Measurements from ENCODE around the gene EPB41.

The EPB41 gene

GRCh38 chr1:28902738-28903137 is 11.6 kb upstream of the EPB41 start:
- CTCF ChIA-PET = interaction anchor here (0.9 to 1.4 kb wide), 3 partner anchors 21 to 132 kb away, joined by 3 to 5 read pairs (median 3); no protein-coding TSS in a partner anchor
- H3K36me3 ChIP-seq (ENCODE audit: control insufficient read depth in 2 of 2, insufficient read depth in 1 of 2, low read length in 2 of 2) = no peaks in the 10 kb centered on the region
- no peak overlapping the region for H3K4me3 ChIP-seq (ENCODE audit: low read depth, low read length)
- POLR2A ChIA-PET = interaction anchor here (1.2 to 1.5 kb wide), 3 partner anchors 9 to 12 kb away, joined by 3 to 8 read pairs (median 4); partner anchors contain the start of gene EPB41
- TF ChIP-seq, protein P1, sequence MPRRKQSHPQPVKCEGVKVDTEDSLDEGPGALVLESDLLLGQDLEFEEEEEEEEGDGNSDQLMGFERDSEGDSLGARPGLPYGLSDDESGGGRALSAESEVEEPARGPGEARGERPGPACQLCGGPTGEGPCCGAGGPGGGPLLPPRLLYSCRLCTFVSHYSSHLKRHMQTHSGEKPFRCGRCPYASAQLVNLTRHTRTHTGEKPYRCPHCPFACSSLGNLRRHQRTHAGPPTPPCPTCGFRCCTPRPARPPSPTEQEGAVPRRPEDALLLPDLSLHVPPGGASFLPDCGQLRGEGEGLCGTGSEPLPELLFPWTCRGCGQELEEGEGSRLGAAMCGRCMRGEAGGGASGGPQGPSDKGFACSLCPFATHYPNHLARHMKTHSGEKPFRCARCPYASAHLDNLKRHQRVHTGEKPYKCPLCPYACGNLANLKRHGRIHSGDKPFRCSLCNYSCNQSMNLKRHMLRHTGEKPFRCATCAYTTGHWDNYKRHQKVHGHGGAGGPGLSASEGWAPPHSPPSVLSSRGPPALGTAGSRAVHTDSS (tag by site-specific recombination; IDR thresholded peaks at IDR 0.05) = no peak
- TF ChIP-seq ZNF501 (tag by site-specific recombination; IDR thresholded peaks at IDR 0.05) (no peak), ZNF26 (tag by site-specific recombination; IDR thresholded peaks at IDR 0.05) (no peak), ZNF174 (tag by site-specific recombination; IDR thresholded peaks at IDR 0.05) (no peak), RBAK (tag by site-specific recombination; IDR thresholded peaks at IDR 0.05) (no peak), GFI1B (tag by site-specific recombination; IDR thresholded peaks at IDR 0.05) (no peak), SCRT1 (tag by site-specific recombination; IDR thresholded peaks at IDR 0.05; ENCODE audit: borderline replicate concordance) (no peak), ZNF561 (tag by site-specific recombination; IDR thresholded peaks at IDR 0.05; ENCODE audit: borderline replicate concordance) (no peak), ZNF670 (tag by site-specific recombination; IDR thresholded peaks at IDR 0.05; ENCODE audit: low read depth) (no peak)
- no peak overlapping the region for H3K27ac ChIP-seq (ENCODE audit: extremely low read depth, low read depth, low read length)
- H3K4me1 ChIP-seq (ENCODE audit: control insufficient read depth, insufficient read depth, low read length) = no peaks in the 10 kb centered on the region
- H3K9me3 ChIP-seq (ENCODE audit: control insufficient read depth, insufficient read depth, low read depth, low read length) = no peaks in the 10 kb centered on the region

GRCh38 chr1:28905921-28906666 is 8.3 kb upstream of the EPB41 start:
- no peaks in the 10 kb centered on the region for H3K9me3 ChIP-seq (ENCODE audit: control insufficient read depth, insufficient read depth, low read depth, low read length)
- no peak overlapping the region for H3K27ac ChIP-seq (ENCODE audit: extremely low read depth, low read depth, low read length)
- ChIA-PET CTCF (interaction anchor here (0.6 kb wide), 1 partner anchor 15 kb away, joined by 3 read pairs; no protein-coding TSS in a partner anchor), POLR2A (no interaction called here)
- TF ChIP-seq ZBTB20 (tag by site-specific recombination; IDR thresholded peaks at IDR 0.05) (no peak), WT1 (tag by site-specific recombination; IDR thresholded peaks at IDR 0.05) (no peak), ZFP69B (tag by site-specific recombination; IDR thresholded peaks at IDR 0.05) (no peak), MYNN (tag by site-specific recombination; IDR thresholded peaks at IDR 0.05; ENCODE audit: borderline replicate concordance) (no peak), ZNF292 (tag by site-specific recombination; IDR thresholded peaks at IDR 0.05; ENCODE audit: borderline replicate concordance, low read depth) (no peak), ZSCAN16 (tag by site-specific recombination; IDR thresholded peaks at IDR 0.05) (no peak)
- TF ChIP-seq, protein P2, sequence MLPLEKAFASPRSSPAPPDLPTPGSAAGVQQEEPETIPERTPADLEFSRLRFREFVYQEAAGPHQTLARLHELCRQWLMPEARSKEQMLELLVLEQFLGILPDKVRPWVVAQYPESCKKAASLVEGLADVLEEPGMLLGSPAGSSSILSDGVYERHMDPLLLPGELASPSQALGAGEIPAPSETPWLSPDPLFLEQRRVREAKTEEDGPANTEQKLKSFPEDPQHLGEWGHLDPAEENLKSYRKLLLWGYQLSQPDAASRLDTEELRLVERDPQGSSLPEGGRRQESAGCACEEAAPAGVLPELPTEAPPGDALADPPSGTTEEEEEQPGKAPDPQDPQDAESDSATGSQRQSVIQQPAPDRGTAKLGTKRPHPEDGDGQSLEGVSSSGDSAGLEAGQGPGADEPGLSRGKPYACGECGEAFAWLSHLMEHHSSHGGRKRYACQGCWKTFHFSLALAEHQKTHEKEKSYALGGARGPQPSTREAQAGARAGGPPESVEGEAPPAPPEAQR (tag by site-specific recombination; IDR thresholded peaks at IDR 0.05) = no peak
- H3K4me1 ChIP-seq (ENCODE audit: control insufficient read depth, insufficient read depth, low read length) = no peaks in the 10 kb centered on the region
- H3K4me3 ChIP-seq (ENCODE audit: low read depth, low read length) = no peak overlapping the region
- no peaks in the 10 kb centered on the region for H3K36me3 ChIP-seq (ENCODE audit: control insufficient read depth in 2 of 2, insufficient read depth in 1 of 2, low read length in 2 of 2)

GRCh38 chr1:28909198-28909597 is 5.2 kb upstream of the EPB41 start:
- H3K4me3 ChIP-seq (ENCODE audit: low read depth, low read length) = no peak overlapping the region
- CTCF ChIA-PET = interaction anchor here (1.0 kb wide), 2 partner anchors 15 to 293 kb away, joined by 3 to 5 read pairs; no protein-coding TSS in a partner anchor
- H3K9me3 ChIP-seq (ENCODE audit: control insufficient read depth, insufficient read depth, low read depth, low read length) = no peaks in the 10 kb centered on the region
- H3K27ac ChIP-seq (ENCODE audit: extremely low read depth, low read depth, low read length) = no peak overlapping the region
- TF ChIP-seq REPIN1 (tag by site-specific recombination; IDR thresholded peaks at IDR 0.05; ENCODE audit: low read depth) = no peak
- peak; percentile 60; the same call in 1 of the 2 replicates for TF ChIP-seq ZNF121 (tag by site-specific recombination; IDR thresholded peaks at IDR 0.05)
- POLR2A ChIA-PET = interaction anchor here (1.3 kb wide), 1 partner anchor 272 kb away, joined by 3 read pairs; the partner anchor contains the start of gene SRSF4
- H3K4me1 ChIP-seq (ENCODE audit: control insufficient read depth, insufficient read depth, low read length) = 0 out of 2 replicates have a peak, but pooled peaks cover 4% of the 10 kb centered on the region
- H3K36me3 ChIP-seq (ENCODE audit: control insufficient read depth in 2 of 2, insufficient read depth in 1 of 2, low read length in 2 of 2) = no peaks in the 10 kb centered on the region; a peak in 1 of 3 replicates
